Activated CD8-positive, alpha-beta T cell treated with anti-CD3 and anti-CD28 coated beads for 36 hours (primary cell): Measurements from ENCODE around the gene MYO18A. TPM values are rescaled to one million over a fixed set of nuclear protein-coding genes. Genes with fewer than 3 reads are reported as not detected.

ENCODE experiments used
- ATAC-seq: fragments of 200-7000 bp; cut with Tn5 transposase; one replicate; pipeline ENCODE4 v1.10.0; 2021; ENCODE audit warnings: mild to moderate bottlenecking, moderate library complexity
- CTCF ChIA-PET: fragments of 350-600 bp; sonication (Branson Sonifier 250); formaldehyde crosslinking; loops from one replicate; lab custom pipeline; 2021; ENCODE audit warnings: antibody characterized with exemption; lab: Charles Lee
- POLR2A ChIA-PET: fragments of 350-600 bp; sonication (Branson Sonifier 250); formaldehyde crosslinking; loops from one replicate; lab custom pipeline; 2021; ENCODE audit warnings: antibody characterized with exemption; lab: Charles Lee
- DNase-seq: peaks from one replicate; pipeline ENCODE4 v3.0.0-alpha.2; 2020
- H3K27ac Mint-ChIP-seq: one replicate; pipeline ENCODE4 v1.8.0; 2021; ENCODE audit warnings: mild to moderate bottlenecking, mixed read lengths
- H3K27me3 Mint-ChIP-seq: one replicate; pipeline ENCODE4 v1.8.0; 2021; ENCODE audit warnings: mixed read lengths
- H3K36me3 Mint-ChIP-seq: one replicate; pipeline ENCODE4 v1.8.0; 2021; ENCODE audit warnings: low read depth, mixed read lengths
- H3K4me1 Mint-ChIP-seq: one replicate; pipeline ENCODE4 v1.8.0; 2021; ENCODE audit warnings: low read depth, mixed read lengths
- H3K4me3 Mint-ChIP-seq: one replicate; pipeline ENCODE4 v1.8.0; 2021; ENCODE audit warnings: mild to moderate bottlenecking, moderate library complexity, mixed read lengths
- H3K9me3 Mint-ChIP-seq: one replicate; pipeline ENCODE4 v1.8.0; 2021; ENCODE audit warnings: mixed read lengths
- CTCF ChIP-seq: fragments of 200-600 bp; IDR thresholded peaks from one replicate; pipeline ENCODE4 v1.8.0; 2022; ENCODE audit warnings: antibody characterized with exemption, mild to moderate bottlenecking
- intact Hi-C: fragments of 100-400 bp; cut with micrococcal nuclease; formaldehyde crosslinking; loops from one replicate; pipeline ENCODE4 v1.10.0; 2022
- total RNA-seq, 2 experiments: library from RNA; stranded (reverse); gene quantifications; one replicate each; pipeline ENCODE4 v1.2.3, GENCODE V29; 2021

MYO18A gene
- total RNA-seq, 2 experiments from 2014 or later: 27.5 to 29.4 TPM

GRCh38 chr17:29135464-29135863 lies 44.7 kb downstream of the MYO18A start:
- no peak for TF ChIP-seq CTCF
- Mint-ChIP-seq H3K36me3 (no peaks in the 10 kb centered on the region), H3K4me3 (no peak overlapping the region), H3K27me3 (no peaks in the 10 kb centered on the region), H3K4me1 (peaks cover 74% of the 10 kb centered on the region), H3K9me3 (no peaks in the 10 kb centered on the region), H3K27ac (peak overlapping the region; percentile 38)
- ATAC-seq (no peak), DNase-seq (no peak)
- POLR2A ChIA-PET: no interaction called here
- CTCF ChIA-PET: interaction anchor here (10.8 to 27.4 kb wide), 2 partner anchors 13 to 17 kb away, joined by 83 to 609 read pairs; no protein-coding TSS in a partner anchor
- intact Hi-C loops: no loop called here

- Mint-ChIP-seq H3K27me3 (no peaks in the 10 kb centered on the region), H3K4me1 (peaks cover 59% of the 10 kb centered on the region), H3K36me3 (no peaks in the 10 kb centered on the region), H3K27ac (peak overlapping the region; percentile 15), H3K9me3 (no peaks in the 10 kb centered on the region), H3K4me3 (no peak overlapping the region)
- DNase-seq (no peak), ATAC-seq (peak; percentile 53)
- TF ChIP-seq CTCF: no peak
- intact Hi-C loops: no loop called here
- CTCF ChIA-PET: interaction anchor here (2.5 to 27.4 kb wide), 5 partner anchors 10 to 168 kb away, joined by 10 to 609 read pairs (median 17); no protein-coding TSS in a partner anchor
- POLR2A ChIA-PET: interaction anchor here (1.2 to 1.5 kb wide), 2 partner anchors 9 to 47 kb away, joined by 3 to 4 read pairs; partner anchors contain the start of gene MYO18A
These were observed 47.0 kb downstream of the MYO18A start for GRCh38 chr17:29133121-29133713.

GRCh38 chr17:29131814-29132682 lies 48.1 kb downstream of the MYO18A start:
- ChIA-PET CTCF (interaction anchor here (0.7 to 27.4 kb wide), 10 partner anchors 8 to 238 kb away, joined by 3 to 609 read pairs (median 8); partner anchors contain the start of gene MYO18A), POLR2A (interaction anchor here (1.0 to 1.5 kb wide), 2 partner anchors 8 to 48 kb away, joined by 3 read pairs; partner anchors contain the start of gene MYO18A)
- H3K9me3 Mint-ChIP-seq: no peaks in the 10 kb centered on the region
- intact Hi-C loops: no loop called here
- ATAC-seq (peak; percentile 43), DNase-seq (no peak)
- H3K4me1 Mint-ChIP-seq: peaks cover 47% of the 10 kb centered on the region
- no peaks in the 10 kb centered on the region for H3K27me3 Mint-ChIP-seq
- TF ChIP-seq CTCF: no peak
- no peaks in the 10 kb centered on the region for H3K36me3 Mint-ChIP-seq
- H3K4me3 Mint-ChIP-seq: no peak overlapping the region
- peak overlapping the region; percentile 69 for H3K27ac Mint-ChIP-seq

GRCh38 chr17:29129731-29130130 lies 50.5 kb downstream of the MYO18A start:
- no peak for TF ChIP-seq CTCF
- POLR2A ChIA-PET: interaction anchor here (2.5 kb wide), 2 partner anchors 9 to 13 kb away, joined by 7 to 18 read pairs; no protein-coding TSS in a partner anchor
- Mint-ChIP-seq H3K27me3 (no peaks in the 10 kb centered on the region), H3K9me3 (no peaks in the 10 kb centered on the region), H3K4me3 (no peak overlapping the region), H3K4me1 (peaks cover 31% of the 10 kb centered on the region), H3K27ac (no peak overlapping the region), H3K36me3 (no peaks in the 10 kb centered on the region)
- ATAC-seq: no peak
- CTCF ChIA-PET: interaction anchor here (1.3 to 27.4 kb wide), 3 partner anchors 11 to 90 kb away, joined by 4 to 609 read pairs (median 6); no protein-coding TSS in a partner anchor
- no peak for DNase-seq
- intact Hi-C loops: no loop called here
